ENCODE results near the gene CNTN4. TPM values are rescaled to one million over a fixed set of nuclear protein-coding genes. Genes with fewer than 3 reads are reported as not detected.

The CNTN4 gene
- total RNA-seq, 6 experiments from 2014 or later, result 1.5 to 3.9 (median 1.7) TPM

DNA sequence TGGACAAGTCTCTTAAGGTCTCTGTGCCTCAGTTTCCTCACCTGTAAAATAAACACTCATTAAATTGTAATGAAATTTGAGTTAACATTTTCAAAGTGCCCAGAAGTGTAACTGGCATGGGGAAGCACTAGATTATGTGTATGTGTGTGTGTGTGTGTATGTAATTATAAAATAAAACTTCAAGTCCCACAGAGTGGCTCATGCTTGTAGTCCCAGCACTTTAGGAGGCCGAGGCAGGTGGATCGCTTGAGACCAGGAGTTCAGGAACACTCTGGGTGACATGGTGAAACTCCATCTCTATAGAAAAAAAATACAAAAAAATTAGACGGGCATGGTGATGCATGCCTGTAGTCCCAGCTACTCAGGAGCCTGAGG, 608.2 kb downstream of the CNTN4 start:
- no peak for ATAC-seq
- Histone ChIP-seq H3K27me3 (no peaks in the 10 kb centered on the region), H3K4me3 (no peak overlapping the region), H3K9me3 (no peaks in the 10 kb centered on the region), H3K36me3 (no peaks in the 10 kb centered on the region), H3K27ac (no peak overlapping the region), H3K4me1 (no peaks in the 10 kb centered on the region)
- no peak for DNase-seq
- 79% methylated on average over 3 of the region's 3 CpGs for WGBS (ENCODE audit: insufficient coverage, low coverage, low lambda C conversion rate, missing lambda C conversion rate)
- intact Hi-C loops (cut with DNase I), result no loop called here
- no peak for TF ChIP-seq POLR2A (IDR thresholded peaks at IDR 0.05)
- TF ChIP-seq, protein P1, sequence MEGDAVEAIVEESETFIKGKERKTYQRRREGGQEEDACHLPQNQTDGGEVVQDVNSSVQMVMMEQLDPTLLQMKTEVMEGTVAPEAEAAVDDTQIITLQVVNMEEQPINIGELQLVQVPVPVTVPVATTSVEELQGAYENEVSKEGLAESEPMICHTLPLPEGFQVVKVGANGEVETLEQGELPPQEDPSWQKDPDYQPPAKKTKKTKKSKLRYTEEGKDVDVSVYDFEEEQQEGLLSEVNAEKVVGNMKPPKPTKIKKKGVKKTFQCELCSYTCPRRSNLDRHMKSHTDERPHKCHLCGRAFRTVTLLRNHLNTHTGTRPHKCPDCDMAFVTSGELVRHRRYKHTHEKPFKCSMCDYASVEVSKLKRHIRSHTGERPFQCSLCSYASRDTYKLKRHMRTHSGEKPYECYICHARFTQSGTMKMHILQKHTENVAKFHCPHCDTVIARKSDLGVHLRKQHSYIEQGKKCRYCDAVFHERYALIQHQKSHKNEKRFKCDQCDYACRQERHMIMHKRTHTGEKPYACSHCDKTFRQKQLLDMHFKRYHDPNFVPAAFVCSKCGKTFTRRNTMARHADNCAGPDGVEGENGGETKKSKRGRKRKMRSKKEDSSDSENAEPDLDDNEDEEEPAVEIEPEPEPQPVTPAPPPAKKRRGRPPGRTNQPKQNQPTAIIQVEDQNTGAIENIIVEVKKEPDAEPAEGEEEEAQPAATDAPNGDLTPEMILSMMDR (IDR thresholded peaks at IDR 0.05), result no peak

DNA sequence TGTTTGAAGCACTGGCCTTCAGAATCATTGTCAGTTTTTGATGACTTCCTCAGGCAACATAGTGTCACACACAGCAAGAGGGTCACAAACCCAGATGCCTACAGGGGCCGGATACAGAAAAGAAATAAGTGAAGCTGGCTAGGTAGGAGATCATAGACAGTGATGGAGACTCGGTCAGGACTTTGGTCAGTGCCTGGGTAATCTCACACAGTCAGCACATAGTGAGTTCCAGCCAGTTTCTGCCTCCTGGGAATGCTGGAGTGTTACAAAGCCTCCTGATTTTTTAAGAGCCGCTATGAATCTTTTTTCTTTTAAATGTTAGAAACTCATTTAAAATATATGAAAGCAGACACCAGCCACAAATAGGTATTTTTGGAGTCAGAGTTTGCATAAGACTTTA, 612.4 kb downstream of the CNTN4 start:
- no peak for DNase-seq

DNA sequence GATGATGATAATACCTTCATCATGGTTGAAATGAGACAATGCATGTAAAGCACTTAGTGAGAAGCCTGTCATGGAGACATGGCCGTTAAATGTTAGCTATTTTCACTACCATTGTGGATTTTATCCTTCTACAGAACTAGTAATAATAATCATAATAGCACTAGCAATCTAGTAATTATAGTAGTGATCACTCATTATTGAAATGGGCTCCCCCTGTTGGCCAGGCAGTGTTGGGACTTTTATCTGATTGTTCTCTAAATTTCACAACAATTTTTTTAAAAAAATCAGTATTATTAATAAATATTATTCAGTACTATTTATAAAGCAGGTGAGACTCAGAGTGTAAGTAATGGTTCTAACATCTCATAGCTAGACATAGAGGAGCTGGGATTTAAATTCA, 615.3 kb downstream of the CNTN4 start:
- Histone ChIP-seq H3K27ac (no peak overlapping the region), H3K4me1 (no peaks in the 10 kb centered on the region), H3K4me3 (no peak overlapping the region), H3K27me3 (no peaks in the 10 kb centered on the region), H3K9me3 (no peaks in the 10 kb centered on the region), H3K36me3 (no peaks in the 10 kb centered on the region)
- DNase-seq (no peak), ATAC-seq (no peak)
- WGBS (ENCODE audit: insufficient coverage, low coverage, low lambda C conversion rate, missing lambda C conversion rate), result 38% methylated on average over 1 of the region's 1 CpG
- TF ChIP-seq POLR2A (IDR thresholded peaks at IDR 0.05), result no peak
- TF ChIP-seq, protein P1 (IDR thresholded peaks at IDR 0.05), result peak; percentile 6 to 38 (median 22)
- intact Hi-C loops (cut with DNase I), result no loop called here

More for the DNA sequence above, 612.4 kb downstream of the CNTN4 start:
- no peaks in the 10 kb centered on the region for H3K36me3 ChIP-seq
- no peak overlapping the region for H3K27ac ChIP-seq
- intact Hi-C loops (cut with DNase I), result no loop called here
- ATAC-seq, result no peak
- TF ChIP-seq, protein P1 (IDR thresholded peaks at IDR 0.05), result no peak
- TF ChIP-seq POLR2A (IDR thresholded peaks at IDR 0.05), result no peak
- H3K4me1 ChIP-seq, result no peaks in the 10 kb centered on the region
- H3K4me3 ChIP-seq, result no peak overlapping the region
- no peaks in the 10 kb centered on the region for H3K27me3 ChIP-seq
- 35% methylated on average over 3 of the region's 3 CpGs for WGBS (ENCODE audit: insufficient coverage, low coverage, low lambda C conversion rate, missing lambda C conversion rate)
- no peaks in the 10 kb centered on the region for H3K9me3 ChIP-seq

DNA sequence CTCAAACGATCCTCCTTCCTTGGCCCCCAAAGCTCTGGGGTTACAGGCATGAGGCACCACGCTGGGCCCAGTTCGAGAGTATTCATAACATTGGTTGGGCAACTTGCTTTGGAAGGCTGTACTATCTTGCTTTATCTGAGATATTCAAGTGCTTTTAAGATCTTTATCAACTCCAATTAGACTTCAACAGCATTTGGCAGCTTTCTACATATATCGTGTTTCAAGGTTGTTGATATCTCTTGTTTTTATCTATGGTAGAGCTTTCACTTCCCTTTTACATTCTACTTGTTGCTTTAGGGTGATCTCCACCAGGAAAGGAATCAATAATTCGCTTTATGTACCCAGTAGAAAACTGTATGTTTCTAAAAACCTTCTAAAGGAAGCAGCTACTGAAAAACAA, 616.2 kb downstream of the CNTN4 start:
- intact Hi-C loops (cut with DNase I), result no loop called here
- TF ChIP-seq POLR2A (IDR thresholded peaks at IDR 0.05), result no peak
- TF ChIP-seq, protein P1 (IDR thresholded peaks at IDR 0.05), result no peak
- Histone ChIP-seq H3K27me3 (no peaks in the 10 kb centered on the region), H3K9me3 (no peaks in the 10 kb centered on the region), H3K4me1 (no peaks in the 10 kb centered on the region), H3K4me3 (no peak overlapping the region), H3K27ac (no peak overlapping the region), H3K36me3 (no peaks in the 10 kb centered on the region)
- ATAC-seq (no peak), DNase-seq (no peak)
- 39% methylated on average over 4 of the region's 5 CpGs for WGBS (ENCODE audit: insufficient coverage, low coverage, low lambda C conversion rate, missing lambda C conversion rate)

DNA sequence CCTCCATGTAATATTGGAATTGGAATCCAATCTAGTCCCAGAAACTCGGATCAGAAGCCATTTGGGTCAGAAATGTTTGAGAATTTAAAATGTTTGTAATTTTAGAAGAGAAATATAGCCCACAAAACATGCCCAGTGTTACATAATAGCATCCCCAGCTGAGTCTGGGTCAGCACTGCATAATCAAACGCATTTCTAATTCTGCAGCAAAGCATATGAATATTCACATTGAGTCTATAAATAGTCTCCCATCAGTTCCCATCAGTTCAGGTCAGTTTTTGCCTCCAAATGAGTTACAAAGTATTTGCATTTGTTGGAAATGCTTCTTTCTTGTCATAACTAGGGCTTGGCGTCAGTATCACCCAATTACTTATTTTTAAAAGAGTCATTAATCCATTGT, 628.4 kb downstream of the CNTN4 start:
- Histone ChIP-seq H3K27me3 (no peaks in the 10 kb centered on the region), H3K27ac (no peak overlapping the region), H3K4me1 (no peaks in the 10 kb centered on the region), H3K36me3 (no peaks in the 10 kb centered on the region), H3K4me3 (no peak overlapping the region), H3K9me3 (no peaks in the 10 kb centered on the region)
- intact Hi-C loops (cut with DNase I), result no loop called here
- ATAC-seq (no peak), DNase-seq (no peak)
- WGBS (ENCODE audit: insufficient coverage, low coverage, low lambda C conversion rate, missing lambda C conversion rate), result 38% methylated on average over 3 of the region's 3 CpGs
- TF ChIP-seq, protein P1 (IDR thresholded peaks at IDR 0.05), result no peak
- TF ChIP-seq POLR2A (IDR thresholded peaks at IDR 0.05), result no peak

Measured in right lobe of liver (tissue), 6 donors.